DND-41 (cell line): ENCODE results near the gene FCAMR.

Experiments
- CTCF ChIP-seq: IDR thresholded peaks from 2 replicates; pipeline ENCODE4 v1.5.1; 2012; ENCODE audit warnings: borderline replicate concordance, low read length, moderate library complexity, mild to moderate bottlenecking; ENCODE audit not compliant: poor library complexity, severe bottlenecking; ENCODE audit errors: extremely low read depth
- EZH2 ChIP-seq: IDR thresholded peaks from 3 replicates; pipeline ENCODE4 v1.6.1; 2012; ENCODE audit warnings: borderline replicate concordance, low read depth, mild to moderate bottlenecking, moderate library complexity, low read length, inconsistent platforms; ENCODE audit not compliant: severe bottlenecking

GRCh38 chr1:206944703-206945102 lies 25.6 kb downstream of the FCAMR start:
- no peak for TF ChIP-seq CTCF
- no peak for TF ChIP-seq EZH2
